Esophagus muscularis mucosa (tissue), 4 donors: Measurements from ENCODE around the gene ROBO4.

ENCODE experiments used
- CTCF ChIP-seq, 3 experiments: fragments of 200-600 bp in 2 of 3; fragments of 450-650 bp in 1 of 3; sonication (generic) in 2 of 3; IDR thresholded peaks; one replicate each; pipeline ENCODE4 v1.5.1; 2017 to 2019; ENCODE audit warnings: antibody characterized with exemption in 3 of 3, mild to moderate bottlenecking in 2 of 3, moderate library complexity in 1 of 3
- EP300 ChIP-seq: sonication (generic); formaldehyde crosslinking; IDR thresholded peaks from one replicate; pipeline ENCODE4 v1.6.1; 2017; ENCODE audit warnings: antibody characterized with exemption
- POLR2A ChIP-seq: fragments of 450-650 bp; IDR thresholded peaks from one replicate; pipeline ENCODE4 v1.6.1; 2017; ENCODE audit warnings: antibody characterized with exemption, moderate library complexity, mild to moderate bottlenecking, low read depth
- POLR2AphosphoS5 ChIP-seq, 2 donors: sonication (generic); formaldehyde crosslinking; IDR thresholded peaks; one replicate each; pipeline ENCODE4 v1.6.1; 2017; ENCODE audit warnings: antibody characterized with exemption in 2 of 2

DNA sequence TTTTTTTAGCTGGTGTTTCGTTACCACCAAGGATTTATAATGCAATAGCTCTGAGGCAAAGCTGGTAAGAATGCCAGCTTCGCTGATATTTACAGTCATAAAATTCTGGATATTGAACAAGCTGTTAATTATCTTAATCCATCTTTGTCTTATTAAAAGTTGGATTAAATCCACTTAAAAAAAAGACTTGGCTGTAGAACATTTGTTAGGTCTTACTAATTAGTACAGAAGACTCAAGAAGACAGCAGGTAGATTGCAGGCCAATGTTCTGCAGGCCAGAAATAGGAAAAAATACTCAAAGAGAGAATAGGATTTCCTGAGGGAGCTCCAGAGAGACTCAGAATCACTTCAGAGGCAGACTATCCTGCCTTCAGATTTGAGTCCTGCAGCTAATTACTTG, 7.5 kb downstream of the ROBO4 start:
- no peak for TF ChIP-seq POLR2AphosphoS5 (IDR thresholded peaks at IDR 0.05)
- TF ChIP-seq CTCF (IDR thresholded peaks at IDR 0.05): no peak
- TF ChIP-seq POLR2A: no peak
- no peak for TF ChIP-seq EP300
